GM19043 (cell line): ENCODE results near the gene DCTD.

Experiments
- ATAC-seq: cut with Tn5 transposase; IDR thresholded peaks from one replicate; pipeline ENCODE4 v1.9.1; 2021; ENCODE audit warnings: low read depth; ENCODE audit not compliant: unreplicated experiment

Gene DCTD

GRCh38 chr4:182874797-182875345 is 42.3 kb downstream of the DCTD start:
- ATAC-seq = no peak

- no peak for ATAC-seq
Observed at GRCh38 chr4:182874304-182874751, 42.9 kb downstream of the DCTD start.

GRCh38 chr4:182873726-182874125 is 43.5 kb downstream of the DCTD start:
- no peak for ATAC-seq

- ATAC-seq = no peak
Observed at GRCh38 chr4:182873289-182873688, 43.9 kb downstream of the DCTD start.

- ATAC-seq = no peak
Observed at GRCh38 chr4:182872886-182873285, 44.3 kb downstream of the DCTD start.

GRCh38 chr4:182871616-182872015 is 45.6 kb downstream of the DCTD start:
- no peak for ATAC-seq

- no peak for ATAC-seq
Observed at GRCh38 chr4:182869697-182870096, 47.5 kb downstream of the DCTD start.

GRCh38 chr4:182866746-182867145 is 50.4 kb downstream of the DCTD start:
- ATAC-seq = no peak

- no peak for ATAC-seq
Observed at GRCh38 chr4:182863501-182863900, 53.7 kb downstream of the DCTD start.

GRCh38 chr4:182862921-182863320 is 54.3 kb downstream of the DCTD start:
- ATAC-seq = no peak

- no peak for ATAC-seq
Observed at GRCh38 chr4:182862141-182862875, 54.9 kb downstream of the DCTD start.

- no peak for ATAC-seq
Observed at GRCh38 chr4:182861346-182861745, 55.8 kb downstream of the DCTD start.

- no peak for ATAC-seq
Observed at GRCh38 chr4:182859730-182860129, 57.5 kb downstream of the DCTD start.

GRCh38 chr4:182858711-182859110 is 58.5 kb downstream of the DCTD start:
- no peak for ATAC-seq

GRCh38 chr4:182856862-182857261 is 60.3 kb downstream of the DCTD start:
- ATAC-seq = no peak

GRCh38 chr4:182855877-182856276 is 61.3 kb downstream of the DCTD start:
- ATAC-seq = no peak

- no peak for ATAC-seq
Observed at GRCh38 chr4:182855312-182855711, 61.9 kb downstream of the DCTD start.

- ATAC-seq = no peak
Observed at GRCh38 chr4:182854466-182854865, 62.7 kb downstream of the DCTD start.

GRCh38 chr4:182853731-182854330 is 63.4 kb downstream of the DCTD start:
- no peak for ATAC-seq

- ATAC-seq = no peak
Observed at GRCh38 chr4:182848685-182849084, 68.5 kb downstream of the DCTD start.

- ATAC-seq = no peak
Observed at GRCh38 chr4:182847576-182848450, 69.4 kb downstream of the DCTD start.
